ENCODE data around the gene APH1A. TPM values are rescaled to one million over a fixed set of nuclear protein-coding genes. Genes with fewer than 3 reads are reported as not detected.
"Not testable (repeated sequence)": the region's sequence is repeated elsewhere in the genome, so short reads cannot be mapped to it uniquely, and the experiment has no call there.

APH1A gene
- 117 and 138 TPM in 2 replicates for total RNA-seq (2014; rRNA removed; shearing (Covaris generic))

- peak; percentile 94 for DNase-seq (ENCODE audit: low spot score)
These were observed at the start of gene APH1A for GRCh38 chr1:150268705-150269403. Gene APH1A, minus strand, starts transcription at chr1:150269016. Its CDS starts 206 bp downstream, at chr1:150268810.

- DNase-seq (ENCODE audit: low spot score), result not testable (repeated sequence)
These were observed 45.9 kb upstream of the APH1A start for GRCh38 chr1:150314691-150315090.

GRCh38 chr1:150311762-150312161, 42.9 kb upstream of the APH1A start:
- no peak for DNase-seq (ENCODE audit: low spot score)

- no peak for DNase-seq (ENCODE audit: low spot score)
These were observed 41.1 kb upstream of the APH1A start for GRCh38 chr1:150309758-150310508.

DNA sequence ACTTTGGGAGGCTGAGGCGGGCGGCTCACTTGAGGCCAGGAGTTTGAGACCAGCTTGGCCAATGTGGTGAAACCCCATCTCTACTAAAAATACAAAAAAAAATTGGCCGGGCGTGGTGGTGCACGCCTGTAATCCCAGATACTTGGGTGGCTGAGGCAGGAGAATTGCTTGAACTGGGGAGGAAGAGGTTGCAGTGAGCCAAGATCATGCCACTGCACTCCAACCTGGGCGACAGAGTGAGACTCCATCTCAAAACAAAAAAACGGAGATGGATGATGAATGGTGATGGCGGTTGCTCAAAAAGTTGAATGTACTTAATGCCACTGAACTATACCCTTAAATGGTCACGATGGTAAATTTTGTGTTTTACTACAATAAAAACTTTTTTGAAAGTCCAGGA, 39.8 kb upstream of the APH1A start:
- not testable (repeated sequence) for DNase-seq (ENCODE audit: low spot score)

- DNase-seq (ENCODE audit: low spot score), result no peak
These were observed 34.1 kb upstream of the APH1A start for GRCh38 chr1:150302902-150303301.

GRCh38 chr1:150302338-150302737, 33.5 kb upstream of the APH1A start:
- no peak for DNase-seq (ENCODE audit: low spot score)

DNA sequence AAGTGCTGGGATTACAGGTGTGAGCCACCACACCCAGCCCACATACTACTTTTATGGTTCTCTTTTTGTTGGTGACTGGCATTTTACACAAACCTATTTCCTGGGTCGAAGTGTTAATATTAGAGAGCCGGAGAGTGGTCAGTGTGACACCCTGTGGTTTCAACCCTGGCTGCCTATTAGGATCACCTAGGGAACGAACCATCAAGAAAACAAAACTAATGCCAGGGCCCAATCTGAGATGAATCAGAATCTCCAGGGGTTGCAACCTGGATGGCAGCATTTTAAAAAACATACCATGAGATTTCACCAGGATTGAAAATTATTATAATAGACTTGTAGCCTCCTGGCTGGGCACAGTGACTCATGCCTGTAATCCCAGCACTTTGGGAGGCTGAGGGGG, 30.9 kb upstream of the APH1A start:
- no peak for DNase-seq (ENCODE audit: low spot score)

GRCh38 chr1:150295476-150295875, 26.7 kb upstream of the APH1A start:
- no peak for DNase-seq (ENCODE audit: low spot score)

DNA sequence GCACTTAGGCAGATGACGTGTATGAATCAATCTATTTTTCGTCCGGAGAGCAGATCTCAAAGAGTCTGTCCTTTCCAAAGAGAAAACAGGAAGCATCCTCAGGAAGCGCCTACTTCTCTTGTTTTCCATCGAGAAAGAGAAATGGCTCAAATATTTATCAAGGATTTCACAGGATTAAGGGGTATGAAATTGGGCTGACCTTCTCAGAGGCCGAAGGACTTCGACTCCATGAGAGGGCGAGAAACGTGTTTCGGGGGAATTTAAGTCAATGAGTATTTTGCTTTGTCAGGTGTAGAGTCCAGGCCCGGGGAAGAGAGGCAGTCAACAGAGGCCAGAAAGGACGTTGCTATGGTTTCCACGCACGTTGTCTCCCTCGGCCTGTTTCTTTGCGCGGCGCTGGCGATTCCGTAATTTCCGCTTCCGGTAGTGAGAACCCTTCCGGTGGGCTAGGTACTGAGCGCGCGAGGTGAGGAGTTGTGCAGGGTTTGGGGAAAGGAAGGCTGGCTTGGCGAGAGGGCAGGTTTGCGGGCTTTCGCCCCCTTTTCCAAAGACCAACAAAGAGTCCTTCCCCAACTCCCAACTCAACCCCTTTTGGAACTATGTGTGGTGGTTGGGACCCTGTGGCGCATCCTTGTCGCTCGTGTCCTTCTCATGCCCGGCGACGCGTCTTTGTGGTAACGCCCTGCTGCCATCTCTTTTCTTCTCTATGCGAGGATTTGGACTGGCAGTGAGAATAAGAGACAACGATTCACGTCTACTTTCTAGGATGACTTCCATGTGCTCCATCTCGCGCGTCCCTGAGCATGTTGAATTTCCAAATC, 24.8 kb upstream of the APH1A start, which contains the start of gene MRPS21:
MRPS21 (plus strand) TSS at position 429 of the 821 bp plus-strand sequence. CDS start 506 bp downstream, outside the sequence.
- peak; percentile 94 for DNase-seq (ENCODE audit: low spot score)

DNA sequence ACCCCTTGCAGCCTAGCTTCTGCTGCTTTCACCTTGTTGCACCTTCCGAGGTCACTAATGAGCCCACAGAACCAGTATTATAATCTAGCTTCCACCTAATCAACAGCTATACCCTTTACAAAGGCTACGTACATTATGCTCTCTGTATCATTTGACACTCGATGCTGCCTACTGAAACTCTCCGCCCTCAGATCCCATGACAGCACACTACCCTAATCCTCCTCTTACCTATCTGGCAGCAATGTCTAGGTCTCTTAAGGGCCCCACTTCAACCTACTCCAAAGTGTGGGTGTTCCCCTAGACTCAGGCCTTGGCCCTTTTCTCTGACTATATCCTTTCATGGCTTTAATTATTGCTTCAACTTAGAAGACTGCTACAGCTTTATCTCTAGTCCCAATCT, 20.0 kb upstream of the APH1A start:
- DNase-seq (ENCODE audit: low spot score), result no peak

DNA sequence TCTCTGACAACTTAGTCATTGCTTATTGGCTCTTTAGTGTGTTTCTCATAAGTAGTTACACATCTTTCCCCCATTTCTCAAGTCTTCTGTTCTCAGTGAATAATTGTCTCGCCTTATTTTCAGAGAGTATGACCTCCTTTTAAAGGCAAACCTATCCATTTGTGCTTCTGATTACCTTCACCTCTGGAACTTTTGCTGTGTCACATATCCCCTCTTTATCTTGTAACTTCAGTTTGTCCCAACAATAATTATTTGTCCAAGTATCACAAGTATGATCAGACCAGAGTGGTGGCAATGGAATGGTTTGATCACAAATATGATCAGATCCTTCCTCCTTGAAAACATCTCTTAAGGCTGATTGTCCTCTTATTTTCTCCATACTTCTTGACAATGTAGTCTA, 19.6 kb upstream of the APH1A start:
- DNase-seq (ENCODE audit: low spot score), result no peak

- no peak for DNase-seq (ENCODE audit: low spot score)
These were observed 14.4 kb upstream of the APH1A start for GRCh38 chr1:150283260-150283659.

DNA sequence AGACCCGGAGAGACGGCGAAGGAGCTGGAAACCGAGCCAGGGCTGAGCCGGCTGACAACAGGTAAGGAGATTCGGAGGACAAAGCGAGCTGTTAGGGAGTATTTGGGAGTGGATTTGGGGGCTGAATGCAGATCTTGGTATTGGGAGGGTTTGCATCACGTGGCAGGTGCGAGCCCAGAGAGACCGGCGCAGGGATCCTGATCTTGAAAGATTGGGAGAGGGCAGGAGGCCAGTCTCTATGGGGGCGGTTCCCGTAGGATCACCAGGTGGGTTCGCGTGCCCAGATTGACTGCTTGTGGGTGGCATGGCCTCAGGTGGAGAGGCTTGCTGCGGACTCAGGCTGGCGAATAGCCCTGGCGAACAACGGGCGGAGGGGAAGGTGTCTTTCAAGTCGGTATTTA, 13.7 kb upstream of the APH1A start:
- no peak for DNase-seq (ENCODE audit: low spot score)

- no peak for DNase-seq (ENCODE audit: low spot score)
These were observed 13.1 kb upstream of the APH1A start, which contains the start of gene CIART for GRCh38 chr1:150281758-150282557. Gene CIART, plus strand, starts transcription at chr1:150282554. Its CDS starts 714 bp downstream, at chr1:150283268.

DNA sequence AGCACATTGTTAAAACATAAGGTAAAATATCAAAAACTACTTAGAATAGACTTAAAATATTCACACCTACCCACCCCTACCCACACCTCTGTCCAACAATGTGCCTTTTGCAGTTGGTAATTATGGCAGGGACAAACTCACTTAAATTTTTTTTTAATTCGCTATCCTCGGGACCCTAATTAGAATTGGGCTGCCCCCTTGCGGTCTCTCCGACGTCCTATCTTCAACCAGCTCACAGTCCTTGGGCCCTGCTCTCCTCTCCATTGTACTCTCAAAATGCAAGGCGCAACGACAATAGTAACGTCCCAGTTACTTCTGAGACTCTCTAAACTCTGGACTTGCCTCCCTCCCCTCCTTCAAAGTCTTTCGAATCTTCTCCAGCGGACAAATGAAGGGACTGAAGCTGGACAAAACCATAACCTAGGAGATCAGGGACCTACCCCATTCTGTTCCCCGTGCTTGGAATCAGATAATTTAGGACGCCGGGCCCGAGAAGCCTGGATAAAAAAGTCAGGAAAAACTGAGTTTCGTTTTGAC, 12.5 kb upstream of the APH1A start:
- DNase-seq (ENCODE audit: low spot score), result no peak

DNA sequence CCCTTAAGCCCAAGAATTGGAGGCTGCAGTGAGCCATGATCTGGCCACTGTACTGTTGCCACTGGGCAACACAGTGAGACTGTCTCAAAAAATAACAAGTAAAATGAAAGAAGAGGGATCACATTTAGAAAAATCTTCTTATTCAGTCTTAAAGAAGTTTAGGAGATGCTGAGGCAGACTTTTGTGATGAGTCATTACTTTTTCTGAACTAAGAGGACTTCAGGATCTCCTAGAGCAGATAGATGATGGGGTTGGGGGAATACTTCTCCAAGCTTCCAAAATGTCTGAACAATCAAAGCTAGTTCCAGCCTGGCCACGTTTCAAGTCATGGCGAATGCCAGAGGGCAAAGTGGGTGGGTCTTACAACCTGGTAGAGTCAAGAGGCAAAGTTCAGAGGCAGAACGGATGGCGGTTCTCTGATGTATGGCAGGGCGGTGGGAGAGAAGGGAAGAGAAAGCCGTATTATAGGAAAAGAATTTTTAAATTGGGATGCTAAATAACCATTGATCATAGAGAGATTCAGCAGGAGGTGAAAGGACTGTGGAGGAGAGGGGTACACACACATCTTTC, 11.4 kb upstream of the APH1A start:
- DNase-seq (ENCODE audit: low spot score), result no peak

DNA sequence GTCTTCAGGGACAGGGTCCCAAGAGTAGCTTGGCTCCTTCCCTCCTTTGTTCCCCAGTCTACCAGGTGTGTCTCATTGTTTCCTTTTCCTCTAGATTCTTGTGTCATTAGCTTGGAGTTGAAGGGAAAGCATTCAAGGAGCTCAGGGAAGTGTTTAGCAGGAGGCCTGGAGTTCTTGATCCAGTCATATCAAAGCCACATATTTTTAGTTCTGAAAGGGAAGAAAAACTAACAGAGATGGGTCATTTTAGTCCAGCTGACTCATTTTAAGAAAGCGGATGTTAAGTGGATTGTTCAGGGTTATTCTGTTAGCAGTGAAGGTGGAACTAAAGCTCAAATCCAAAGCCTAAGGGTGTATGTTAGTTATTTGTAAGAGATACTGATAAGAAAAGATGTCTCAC, 4.5 kb upstream of the APH1A start:
- DNase-seq (ENCODE audit: low spot score), result no peak

GRCh38 chr1:150271291-150271959, 2.6 kb upstream of the APH1A start:
- no peak for DNase-seq (ENCODE audit: low spot score)

- DNase-seq (ENCODE audit: low spot score), result no peak
These were observed 635 bp upstream of the APH1A start for GRCh38 chr1:150269451-150269850.
